Endodermal cell (in vitro differentiated cells): Measurements from ENCODE around the gene HSPA6. TPM values are rescaled to one million over a fixed set of nuclear protein-coding genes. Genes with fewer than 3 reads are reported as not detected.

Experiments used
- DNase-seq: peaks from one replicate; pipeline ENCODE4 v3.0.0-alpha.2; 2017
- H3K27ac ChIP-seq: 2 replicates; pipeline ENCODE4 v1.5.1; 2013; ENCODE audit warnings: mild to moderate bottlenecking, low read depth, low read length, moderate library complexity
- H3K27me3 ChIP-seq: 2 replicates; pipeline ENCODE4 v1.6.1; 2013; ENCODE audit warnings: mild to moderate bottlenecking, low read length, moderate library complexity; ENCODE audit not compliant: insufficient read depth, control insufficient read depth, poor library complexity, severe bottlenecking
- H3K36me3 ChIP-seq: 2 replicates; pipeline ENCODE4 v1.7.0; 2013; ENCODE audit warnings: mild to moderate bottlenecking, low read length, moderate library complexity; ENCODE audit not compliant: control insufficient read depth, insufficient read depth
- H3K4me1 ChIP-seq: one replicate; pipeline ENCODE4 v1.7.0; 2013; ENCODE audit warnings: low read length; ENCODE audit not compliant: control insufficient read depth, insufficient read depth
- H3K4me3 ChIP-seq: 2 replicates; pipeline ENCODE4 v1.5.1; 2013; ENCODE audit warnings: mild to moderate bottlenecking, low read length, moderate library complexity
- H3K9ac ChIP-seq: 2 replicates; pipeline ENCODE4 v1.6.1; 2013; ENCODE audit warnings: mild to moderate bottlenecking, low read length, moderate library complexity; ENCODE audit not compliant: poor library complexity, severe bottlenecking; ENCODE audit errors: extremely low read depth
- H3K9me3 ChIP-seq: 2 replicates; pipeline ENCODE4 v1.6.1; 2013; ENCODE audit warnings: mild to moderate bottlenecking, low read length, moderate library complexity; ENCODE audit not compliant: control insufficient read depth
- H3K27ac Mint-ChIP-seq: 2 replicates; pipeline ENCODE4 v1.8.0; 2020; ENCODE audit warnings: mixed read lengths
- H3K27me3 Mint-ChIP-seq: 2 replicates; pipeline ENCODE4 v1.8.0; 2021; ENCODE audit warnings: mild to moderate bottlenecking, mixed read lengths; ENCODE audit not compliant: insufficient read depth
- H3K36me3 Mint-ChIP-seq: 2 replicates; pipeline ENCODE4 v1.8.0; 2020; ENCODE audit warnings: low read depth, mixed read lengths
- H3K4me1 Mint-ChIP-seq: 2 replicates; pipeline ENCODE4 v1.8.0; 2020; ENCODE audit warnings: mixed read lengths
- H3K4me3 Mint-ChIP-seq: 2 replicates; pipeline ENCODE4 v1.8.0; 2020; ENCODE audit warnings: mild to moderate bottlenecking, moderate library complexity, mixed read lengths
- H3K9me3 Mint-ChIP-seq: 2 replicates; pipeline ENCODE4 v1.8.0; 2020; ENCODE audit warnings: mild to moderate bottlenecking, mixed read lengths
- CTCF ChIP-seq: fragments of 200-600 bp; sonication (generic); conservative IDR thresholded peaks from 2 replicates; pipeline ENCODE4 v1.5.0; 2021; ENCODE audit warnings: antibody characterized with exemption, mild to moderate bottlenecking
- WGBS, 2 experiments: methylation state at CpG; one replicate each; pipeline versions ENCODE4 v1.1.5 to v1.1.7; 2013; ENCODE audit warnings: missing lambda C conversion rate in 2 of 2, mixed read lengths in 1 of 2; ENCODE audit not compliant: insufficient coverage in 1 of 2, insufficient read length in 1 of 2; 5-methylcytosine and 5-hydroxymethylcytosine counted together
- total RNA-seq, 2 donors: library from RNA; stranded (reverse); fragmentation: NEBNext Ultra II Directional in 1 of 2; extraction: Animal tissue kit (Norgen Biotek cat#: 25700) in 1 of 2; gene quantifications; 2 replicates in 1 of 2; 3 replicates in 1 of 2; pipeline ENCODE4 v1.2.1, GENCODE V29; 2021

HSPA6 gene
- total RNA-seq, 2 donors from 2014 or later, result not detected

GRCh38 chr1:161503394-161503748, 21.0 kb upstream of the HSPA6 start:
- peaks cover 16% of the 10 kb centered on the region for H3K4me1 Mint-ChIP-seq
- no peak overlapping the region for H3K4me3 ChIP-seq
- H3K36me3 ChIP-seq, result no peaks in the 10 kb centered on the region
- no peak for DNase-seq
- TF ChIP-seq CTCF, result no peak
- H3K36me3 Mint-ChIP-seq, result no peaks in the 10 kb centered on the region
- H3K27me3 Mint-ChIP-seq, result peaks cover 18% of the 10 kb centered on the region
- H3K4me3 Mint-ChIP-seq, result no peak overlapping the region
- no peak overlapping the region for H3K27ac Mint-ChIP-seq
- no peaks in the 10 kb centered on the region for H3K4me1 ChIP-seq
- H3K9me3 Mint-ChIP-seq, result no peaks in the 10 kb centered on the region
- no peaks in the 10 kb centered on the region for H3K9me3 ChIP-seq
- H3K27me3 ChIP-seq, result peaks cover 7% of the 10 kb centered on the region
- no peak overlapping the region for H3K27ac ChIP-seq
- no peak overlapping the region for H3K9ac ChIP-seq

GRCh38 chr1:161505686-161506085, 18.7 kb upstream of the HSPA6 start:
- no peak overlapping the region for H3K4me3 Mint-ChIP-seq
- Histone ChIP-seq H3K9ac (no peak overlapping the region), H3K9me3 (no peaks in the 10 kb centered on the region), H3K27me3 (no peaks in the 10 kb centered on the region), H3K27ac (no peak overlapping the region), H3K4me3 (no peak overlapping the region), H3K4me1 (no peaks in the 10 kb centered on the region), H3K36me3 (no peaks in the 10 kb centered on the region)
- H3K9me3 Mint-ChIP-seq, result no peaks in the 10 kb centered on the region
- no peak for TF ChIP-seq CTCF
- no peak for DNase-seq
- no peak overlapping the region for H3K27ac Mint-ChIP-seq
- H3K4me1 Mint-ChIP-seq, result peaks cover 16% of the 10 kb centered on the region
- peaks cover 8% of the 10 kb centered on the region for H3K27me3 Mint-ChIP-seq
- H3K36me3 Mint-ChIP-seq, result no peaks in the 10 kb centered on the region
- WGBS, 2 experiments, result 98% methylated on average over 6 of the region's 6 CpGs; no CpG with 5 or more reads in 1 of the 2 experiments

- no peaks in the 10 kb centered on the region for H3K36me3 Mint-ChIP-seq
- Histone ChIP-seq H3K27ac (no peak overlapping the region), H3K4me1 (no peaks in the 10 kb centered on the region), H3K9me3 (no peaks in the 10 kb centered on the region), H3K9ac (no peak overlapping the region), H3K27me3 (no peaks in the 10 kb centered on the region), H3K4me3 (no peak overlapping the region), H3K36me3 (no peaks in the 10 kb centered on the region)
- 75 to 83% methylated on average over 1 to 11 of the region's 15 CpGs for WGBS, 2 experiments
- no peak overlapping the region for H3K4me3 Mint-ChIP-seq
- H3K27ac Mint-ChIP-seq, result no peak overlapping the region
- no peak for DNase-seq
- TF ChIP-seq CTCF, result no peak
- H3K4me1 Mint-ChIP-seq, result peaks cover 16% of the 10 kb centered on the region
- H3K9me3 Mint-ChIP-seq, result no peaks in the 10 kb centered on the region
- peaks cover 8% of the 10 kb centered on the region for H3K27me3 Mint-ChIP-seq
These were observed 17.8 kb upstream of the HSPA6 start for GRCh38 chr1:161506336-161507223.
